Activated gamma-delta T cell (primary cell): ENCODE data around the gene COL21A1.

Source experiments
- DNase-seq: peaks from one replicate; lab custom pipeline; 2025; lab: John Stamatoyannopoulos, UW

Gene COL21A1

GRCh38 chr6:56109149-56109548 lies 138.2 kb downstream of the COL21A1 start:
- no peak for DNase-seq

- DNase-seq: no peak
Measured at GRCh38 chr6:56106231-56106630, 141.1 kb downstream of the COL21A1 start.

DNA sequence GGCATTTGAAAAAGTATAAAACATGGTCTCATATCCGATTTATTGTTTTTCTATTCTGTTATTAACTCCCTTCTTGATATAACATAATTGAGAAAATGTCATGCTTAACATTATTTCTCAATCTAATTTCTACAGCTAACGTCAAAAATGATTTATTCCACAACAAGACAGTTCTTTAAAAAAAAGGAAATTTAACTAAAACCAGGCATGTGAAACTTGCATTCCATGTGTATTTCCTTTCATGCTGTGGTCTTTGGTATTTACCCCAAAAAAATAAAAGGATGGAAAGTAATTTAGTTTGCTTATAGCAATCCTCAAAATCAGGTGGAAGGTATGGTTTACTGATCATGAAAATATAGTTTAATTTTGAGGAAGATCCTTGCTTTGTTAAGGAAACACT lies 142.8 kb downstream of the COL21A1 start:
- no peak for DNase-seq

- no peak for DNase-seq
Measured at GRCh38 chr6:56102216-56102615, 145.2 kb downstream of the COL21A1 start.

GRCh38 chr6:56101141-56101553 lies 146.2 kb downstream of the COL21A1 start:
- DNase-seq: no peak

- no peak for DNase-seq
Measured at GRCh38 chr6:56096946-56097621, 150.3 kb downstream of the COL21A1 start.

GRCh38 chr6:56096541-56096940 lies 150.8 kb downstream of the COL21A1 start:
- DNase-seq: no peak

- DNase-seq: no peak
Measured at GRCh38 chr6:56093776-56094175, 153.6 kb downstream of the COL21A1 start.

DNA sequence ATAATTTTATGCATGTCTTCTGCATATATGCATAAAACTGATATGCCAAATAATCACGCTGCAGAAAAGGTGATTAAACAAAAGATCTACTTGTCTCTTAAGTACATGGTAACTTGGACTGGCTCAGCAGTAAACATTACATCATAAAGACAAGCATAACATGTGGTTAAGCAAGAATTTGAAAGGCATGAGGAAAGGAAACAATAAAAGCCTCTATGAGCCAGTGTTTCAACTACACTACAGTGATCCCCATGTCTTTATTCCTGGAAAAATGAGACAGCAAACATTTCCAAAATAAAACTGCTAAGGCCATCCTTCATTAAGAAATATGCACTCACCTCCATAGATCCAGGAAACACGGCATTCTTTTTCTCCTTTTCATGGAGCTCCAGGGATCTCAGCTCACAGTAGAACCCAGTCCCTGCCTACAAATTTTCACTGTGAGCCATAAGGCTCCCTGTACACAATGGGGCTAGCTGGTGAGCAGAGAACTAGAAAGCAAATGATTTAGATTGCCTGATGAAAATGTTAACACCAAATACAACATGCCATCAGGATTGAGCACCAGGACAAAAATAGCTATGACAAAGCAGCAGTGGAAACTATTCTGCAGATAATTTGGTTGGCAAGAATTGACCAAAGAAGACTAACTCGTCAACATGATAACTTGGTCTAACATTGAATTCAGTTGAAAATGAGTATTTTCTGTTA lies 156.1 kb downstream of the COL21A1 start:
- no peak for DNase-seq

GRCh38 chr6:56088641-56089040 lies 158.7 kb downstream of the COL21A1 start:
- DNase-seq: no peak

DNA sequence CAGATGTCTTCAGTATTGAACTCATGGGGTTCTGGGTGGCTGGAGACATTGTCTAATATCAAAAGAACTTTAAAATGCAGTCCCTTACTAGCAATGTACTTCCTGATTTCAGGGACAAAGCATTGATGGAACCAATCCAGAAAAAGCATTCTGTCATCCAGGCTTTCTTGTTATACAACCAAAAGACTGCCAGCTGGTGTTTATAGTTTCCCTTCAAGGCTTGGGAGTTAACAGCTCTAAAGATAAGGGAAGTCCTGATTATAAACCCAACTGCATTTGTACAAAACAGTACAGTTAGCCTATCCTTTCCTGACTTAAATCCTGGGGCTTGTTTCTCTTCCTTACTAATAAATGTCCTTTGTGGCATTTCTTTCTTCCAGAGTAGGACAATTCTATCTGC lies 160.0 kb downstream of the COL21A1 start:
- no peak for DNase-seq

- DNase-seq: no peak
Measured at GRCh38 chr6:56079751-56080540, 167.4 kb downstream of the COL21A1 start.

DNA sequence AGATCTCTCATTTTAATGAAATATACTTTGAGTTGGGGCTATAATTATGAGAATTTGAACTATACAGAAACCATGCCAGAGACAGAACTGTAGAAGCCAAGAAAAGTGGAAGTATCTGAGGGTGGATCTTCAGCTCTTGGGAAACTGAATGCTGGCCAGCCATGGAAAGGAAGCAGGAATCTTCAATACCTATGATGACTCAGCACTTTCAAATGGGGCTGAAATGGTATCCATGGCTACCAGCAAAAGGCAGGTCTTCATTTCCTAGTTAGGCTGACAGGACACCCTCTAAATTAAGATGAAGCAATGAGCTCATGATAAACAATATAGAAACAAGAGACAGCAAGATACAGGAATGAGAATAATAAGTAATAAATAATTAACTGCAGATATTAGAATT lies 171.3 kb downstream of the COL21A1 start:
- no peak for DNase-seq

DNA sequence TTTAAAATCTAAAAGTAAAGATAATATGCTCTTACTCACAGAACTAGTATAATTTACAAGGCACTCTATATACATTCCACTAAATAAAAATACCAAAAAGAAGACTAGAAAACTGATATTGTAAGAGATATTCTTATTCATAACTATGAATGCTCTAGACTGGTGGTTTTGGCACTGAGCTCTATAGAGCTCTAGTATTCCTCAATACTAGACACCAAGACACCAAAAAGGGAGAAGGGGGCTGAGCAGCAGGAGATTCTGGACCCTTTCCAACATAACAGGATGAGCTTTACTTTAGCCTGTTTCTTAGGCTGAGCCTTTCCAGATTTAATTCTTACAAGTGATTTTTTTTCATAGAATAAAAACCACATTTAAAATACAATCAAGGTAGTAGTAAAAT lies 173.6 kb downstream of the COL21A1 start:
- no peak for DNase-seq

DNA sequence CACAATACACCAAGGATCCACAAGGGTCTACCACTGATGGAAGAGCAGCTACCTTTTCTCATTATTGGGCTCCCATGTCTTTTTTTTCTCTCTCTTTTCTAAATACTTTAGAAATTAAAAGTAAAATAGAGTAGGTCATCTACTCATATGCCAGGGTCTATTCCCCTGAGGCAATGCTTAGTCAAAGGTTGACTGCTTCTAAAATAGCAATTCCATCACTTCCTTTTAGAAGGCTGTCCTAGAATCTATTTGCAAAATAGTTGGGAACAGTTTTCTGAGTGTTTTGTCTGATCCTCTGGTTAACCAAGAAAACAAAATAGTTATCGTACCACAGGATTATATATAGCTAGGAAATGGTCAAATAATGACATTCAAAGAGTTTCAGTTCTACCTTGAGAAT lies 174.1 kb downstream of the COL21A1 start:
- DNase-seq: no peak

DNA sequence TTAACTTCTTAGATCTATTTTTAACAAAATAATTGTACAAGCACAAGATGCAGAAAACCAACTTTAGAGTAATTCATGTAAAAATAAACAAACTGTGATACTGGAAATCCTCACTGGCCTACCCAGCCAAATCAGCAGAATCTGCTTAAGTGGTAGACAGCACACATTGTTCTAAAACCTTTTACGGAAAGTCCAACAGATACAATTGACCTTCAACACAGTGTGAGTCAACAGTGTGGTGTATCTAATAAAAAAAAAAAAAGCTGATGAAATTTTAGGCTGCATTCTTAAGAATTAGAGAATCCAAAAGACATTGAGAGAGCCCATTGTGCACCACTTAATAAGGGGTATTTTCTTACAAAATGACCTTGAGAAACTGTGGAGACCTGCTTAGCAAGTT lies 174.5 kb downstream of the COL21A1 start:
- DNase-seq: no peak

- no peak for DNase-seq
Measured at GRCh38 chr6:56065408-56065807, 182.0 kb downstream of the COL21A1 start.

- no peak for DNase-seq
Measured at GRCh38 chr6:56062836-56063235, 184.5 kb downstream of the COL21A1 start.

DNA sequence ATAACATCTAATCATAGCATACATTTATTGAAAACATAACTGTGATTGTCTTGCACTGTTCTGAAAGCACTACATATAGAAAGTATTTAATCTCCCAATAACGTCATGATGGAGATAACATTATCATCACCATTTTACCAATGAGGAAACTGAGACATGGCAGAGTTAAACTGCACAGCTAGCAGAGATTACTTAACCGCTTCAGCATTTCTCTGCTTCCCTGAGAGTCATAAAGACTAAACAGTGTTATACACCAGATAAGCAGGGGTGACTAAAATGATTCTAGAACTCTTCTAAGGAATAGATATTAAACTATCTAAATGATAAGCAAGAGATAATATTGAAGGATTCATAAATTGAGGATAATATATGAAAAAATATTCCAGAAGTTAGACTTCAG lies 188.7 kb downstream of the COL21A1 start:
- no peak for DNase-seq

- DNase-seq: no peak
Measured at GRCh38 chr6:56055081-56055704, 192.2 kb downstream of the COL21A1 start.

GRCh38 chr6:56051202-56051598 lies 196.2 kb downstream of the COL21A1 start:
- no peak for DNase-seq

- DNase-seq: no peak
Measured at GRCh38 chr6:56050530-56051201, 196.7 kb downstream of the COL21A1 start.
